ENCODE results near the gene FAM217A.
A peak's percentile ranks its signal among the peaks of the same experiment; 100 is the strongest.

FAM217A gene

GRCh38 chr6:4078691-4079471, at the start of gene FAM217A:
Gene FAM217A (minus strand): TSS chr6:4079137. CDS start chr6:4077414, 1,723 bp downstream.
- ChIA-PET CTCF (interaction anchor here (1.4 kb wide), 1 partner anchor 8 kb away, joined by 4 read pairs; no protein-coding TSS in a partner anchor), POLR2A (no interaction called here)
- no peak for DNase-seq (ENCODE audit: low read depth, low spot score)
- no peak within 1 kb of the TSS for H3K4me3 ChIP-seq (ENCODE audit: low read depth, low read length)
- no peak for TF ChIP-seq CTCF (IDR thresholded peaks at IDR 0.05; ENCODE audit: insufficient read depth, low read length, missing control alignments)

GRCh38 chr6:4128072-4128471, 49.1 kb upstream of the FAM217A start:
- no peak for TF ChIP-seq CTCF (IDR thresholded peaks at IDR 0.05; ENCODE audit: insufficient read depth, low read length, missing control alignments)
- CTCF ChIA-PET = interaction anchor here (1.1 to 3.8 kb wide), 6 partner anchors 9 to 82 kb away, joined by 3 to 30 read pairs (median 7); no protein-coding TSS in a partner anchor
- DNase-seq (ENCODE audit: low read depth, low spot score) = no peak
- no peak overlapping the region for H3K4me3 ChIP-seq (ENCODE audit: low read depth, low read length)
- POLR2A ChIA-PET = no interaction called here

- peak; percentile 72 for DNase-seq (ENCODE audit: low read depth, low spot score)
- no peak overlapping the region for H3K4me3 ChIP-seq (ENCODE audit: low read depth, low read length)
- POLR2A ChIA-PET = interaction anchor here (0.6 kb wide), 1 partner anchor 35 kb away, joined by 3 read pairs; no protein-coding TSS in a partner anchor
- CTCF ChIA-PET = interaction anchor here (0.6 to 3.8 kb wide), 15 partner anchors 8 to 105 kb away, joined by 3 to 30 read pairs (median 4); a partner anchor contains a TSS
- peak; percentile 35 for TF ChIP-seq CTCF (IDR thresholded peaks at IDR 0.05; ENCODE audit: insufficient read depth, low read length, missing control alignments)
Observed at GRCh38 chr6:4125933-4126864, 47.3 kb upstream of the FAM217A start.

DNA sequence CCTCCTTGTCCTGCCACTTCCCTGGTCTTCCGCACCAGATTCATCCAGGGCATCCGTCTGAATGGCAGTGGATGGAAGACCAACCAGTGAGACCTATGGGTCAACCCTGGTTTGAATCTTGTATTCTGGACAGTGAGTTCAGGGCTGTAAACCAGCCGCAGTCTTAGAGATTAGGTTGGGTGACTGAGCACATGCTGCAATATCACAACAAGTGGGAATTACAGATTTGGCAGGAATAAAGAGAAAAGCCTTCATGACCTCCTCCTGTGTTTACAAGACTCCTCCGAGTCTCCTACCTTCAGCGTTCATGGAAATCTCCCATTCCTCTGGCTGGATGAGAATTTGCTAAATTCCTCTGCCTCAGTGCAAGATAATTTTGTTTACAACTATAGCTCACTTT, 46.6 kb upstream of the FAM217A start:
- POLR2A ChIA-PET = interaction anchor here (0.6 kb wide), 1 partner anchor 36 kb away, joined by 3 read pairs; no protein-coding TSS in a partner anchor
- no peak for DNase-seq (ENCODE audit: low read depth, low spot score)
- H3K4me3 ChIP-seq (ENCODE audit: low read depth, low read length) = no peak overlapping the region
- CTCF ChIA-PET = interaction anchor here (0.6 to 3.8 kb wide), 11 partner anchors 8 to 104 kb away, joined by 3 to 30 read pairs (median 4); a partner anchor contains a TSS
- TF ChIP-seq CTCF (IDR thresholded peaks at IDR 0.05; ENCODE audit: insufficient read depth, low read length, missing control alignments) = no peak

DNA sequence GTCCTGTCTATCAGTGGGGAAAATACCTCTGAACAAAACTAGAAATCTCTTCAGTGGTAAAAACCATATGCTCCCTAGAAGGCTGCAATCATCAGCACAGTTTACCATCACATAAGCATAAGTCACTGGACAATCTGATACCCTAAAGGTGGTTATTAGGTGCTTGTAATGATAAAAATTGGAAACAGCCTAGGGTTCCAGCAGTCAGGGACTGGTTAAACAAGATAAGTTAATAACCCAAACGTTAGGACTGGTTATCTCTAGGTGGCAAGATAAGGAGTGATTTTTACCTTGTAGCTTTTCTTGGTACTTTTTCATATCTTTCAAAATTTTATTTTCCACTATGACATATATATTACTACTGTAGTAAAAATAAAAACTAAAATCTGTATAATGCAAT, 45.4 kb upstream of the FAM217A start:
- no peak overlapping the region for H3K4me3 ChIP-seq (ENCODE audit: low read depth, low read length)
- POLR2A ChIA-PET = no interaction called here
- CTCF ChIA-PET = interaction anchor here (0.7 to 3.8 kb wide), 3 partner anchors 9 to 30 kb away, joined by 3 to 30 read pairs (median 5); no protein-coding TSS in a partner anchor
- no peak for DNase-seq (ENCODE audit: low read depth, low spot score)
- TF ChIP-seq CTCF (IDR thresholded peaks at IDR 0.05; ENCODE audit: insufficient read depth, low read length, missing control alignments) = no peak

Measured in AG04449 (cell line).